ENCODE results near the gene BRWD1. TPM values are rescaled to one million over a fixed set of nuclear protein-coding genes. Genes with fewer than 3 reads are reported as not detected.

Gene BRWD1
- total RNA-seq, 2 experiments from 2014 or later = 53.2 to 61.7 TPM

DNA sequence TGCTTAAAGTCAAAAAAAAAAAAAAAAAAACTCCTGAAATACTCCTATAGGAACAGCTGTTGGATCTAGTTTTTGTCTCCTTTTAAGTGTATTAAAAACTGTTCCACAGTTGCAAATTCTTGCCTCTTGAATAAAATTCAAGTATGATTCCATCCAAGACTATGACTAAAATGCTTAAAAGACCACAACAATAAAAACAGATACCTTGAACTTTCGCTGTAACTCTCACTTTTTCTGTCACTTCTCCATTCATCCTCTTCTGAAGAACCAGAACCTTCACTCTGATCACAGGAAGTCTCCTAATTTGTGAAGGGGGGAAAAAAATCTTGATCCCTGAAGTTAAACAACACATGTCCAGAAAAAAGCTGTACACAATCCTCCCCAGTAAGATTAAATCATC lies 75.2 kb downstream of the BRWD1 start:
- no peaks in the 10 kb centered on the region for H3K4me1 ChIP-seq (ENCODE audit: insufficient read depth, low read length, poor library complexity, severe bottlenecking)
- no peaks in the 10 kb centered on the region for H3K9me3 ChIP-seq (ENCODE audit: low read length)
- H2AFZ ChIP-seq (ENCODE audit: low read length) = no peak overlapping the region
- H3K36me3 ChIP-seq (ENCODE audit: insufficient read depth, low read length) = peaks cover 95% of the 10 kb centered on the region
- no peaks in the 10 kb centered on the region for H4K20me1 ChIP-seq (ENCODE audit: insufficient read depth, low read length)
- no TSS peak for BruUV-seq (replicated peaks)
- DNase-seq (ENCODE audit: low spot score) = no peak
- ChIA-PET CTCF (ENCODE audit: unreplicated experiment) (no interaction called here), POLR2A (interaction anchor here (1.1 to 1.3 kb wide), 2 partner anchors 14 to 20 kb away, joined by 3 to 6 read pairs; no protein-coding TSS in a partner anchor)
- H3K4me3 ChIP-seq (ENCODE audit: low read depth, low read length, poor library complexity, severe bottlenecking) = no peak overlapping the region
- no peak overlapping the region for H3K27ac ChIP-seq (ENCODE audit: low read depth, low read length, poor library complexity, severe bottlenecking)
- H3K4me2 ChIP-seq (ENCODE audit: low read length) = no peak overlapping the region
- intact Hi-C loops (cut with micrococcal nuclease; ENCODE audit: unreplicated experiment) = no loop called here
- TF ChIP-seq, protein P1, sequence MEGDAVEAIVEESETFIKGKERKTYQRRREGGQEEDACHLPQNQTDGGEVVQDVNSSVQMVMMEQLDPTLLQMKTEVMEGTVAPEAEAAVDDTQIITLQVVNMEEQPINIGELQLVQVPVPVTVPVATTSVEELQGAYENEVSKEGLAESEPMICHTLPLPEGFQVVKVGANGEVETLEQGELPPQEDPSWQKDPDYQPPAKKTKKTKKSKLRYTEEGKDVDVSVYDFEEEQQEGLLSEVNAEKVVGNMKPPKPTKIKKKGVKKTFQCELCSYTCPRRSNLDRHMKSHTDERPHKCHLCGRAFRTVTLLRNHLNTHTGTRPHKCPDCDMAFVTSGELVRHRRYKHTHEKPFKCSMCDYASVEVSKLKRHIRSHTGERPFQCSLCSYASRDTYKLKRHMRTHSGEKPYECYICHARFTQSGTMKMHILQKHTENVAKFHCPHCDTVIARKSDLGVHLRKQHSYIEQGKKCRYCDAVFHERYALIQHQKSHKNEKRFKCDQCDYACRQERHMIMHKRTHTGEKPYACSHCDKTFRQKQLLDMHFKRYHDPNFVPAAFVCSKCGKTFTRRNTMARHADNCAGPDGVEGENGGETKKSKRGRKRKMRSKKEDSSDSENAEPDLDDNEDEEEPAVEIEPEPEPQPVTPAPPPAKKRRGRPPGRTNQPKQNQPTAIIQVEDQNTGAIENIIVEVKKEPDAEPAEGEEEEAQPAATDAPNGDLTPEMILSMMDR (conservative IDR thresholded peaks at IDR 0.05; ENCODE audit: low read length) = no peak
- TF ChIP-seq EZH2phosphoT487 (IDR thresholded peaks at IDR 0.05; ENCODE audit: borderline replicate concordance, low read depth, low read length) = no peak
- no peaks in the 10 kb centered on the region for H3K9me2 ChIP-seq (ENCODE audit: insufficient read depth, low read length)
- no peaks in the 10 kb centered on the region for H3K79me2 ChIP-seq (ENCODE audit: insufficient read depth, low read depth, low read length)

DNA sequence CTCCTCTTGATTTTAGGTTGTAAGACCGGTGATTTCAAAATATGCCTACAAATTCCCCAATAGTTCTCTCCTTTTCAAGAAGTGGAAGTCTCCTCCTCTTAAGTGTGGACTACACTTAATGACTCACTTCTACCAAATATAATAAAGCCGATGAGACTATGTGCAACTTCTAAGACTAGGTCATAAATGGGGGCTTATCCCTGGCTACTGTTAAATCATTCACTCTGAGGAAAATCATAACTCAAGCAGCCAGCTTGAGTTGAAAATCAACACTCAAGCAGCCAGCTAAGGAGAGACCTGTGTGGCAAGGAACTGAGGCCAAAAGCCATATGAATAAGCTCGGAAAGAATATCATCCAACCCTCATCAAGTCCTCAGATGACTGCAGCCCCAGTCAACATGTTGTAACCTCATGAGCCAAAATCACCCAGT lies 80.6 kb downstream of the BRWD1 start:
- ChIA-PET POLR2A (interaction anchor here (1.5 to 1.8 kb wide), 2 partner anchors 32 to 161 kb away, joined by 4 to 5 read pairs; no protein-coding TSS in a partner anchor), CTCF (ENCODE audit: unreplicated experiment) (no interaction called here)
- DNase-seq (ENCODE audit: low spot score) = no peak

DNA sequence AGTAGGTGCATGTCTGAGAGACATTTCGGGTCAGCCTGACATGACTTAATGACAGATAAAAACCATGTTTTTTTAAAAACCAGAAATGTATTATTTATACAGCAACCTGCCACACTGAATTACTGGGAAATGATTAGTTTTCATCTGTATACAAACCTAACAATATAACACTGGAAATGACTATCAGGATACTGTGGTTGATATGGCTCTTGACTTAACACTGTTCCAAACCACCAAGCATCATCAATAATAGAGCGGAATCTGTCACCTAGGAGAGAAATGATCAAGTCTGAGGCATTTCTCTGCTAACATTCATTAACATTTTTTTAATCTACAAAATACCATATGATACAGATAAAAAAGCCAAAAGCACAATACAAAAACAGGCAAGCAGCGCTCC lies 88.5 kb downstream of the BRWD1 start:
- POLR2A ChIA-PET = no interaction called here
- intact Hi-C loops (cut with micrococcal nuclease; ENCODE audit: unreplicated experiment) = no loop called here

More for the DNA sequence above, 80.6 kb downstream of the BRWD1 start:
- intact Hi-C loops (cut with micrococcal nuclease; ENCODE audit: unreplicated experiment) = no loop called here
- H3K27ac ChIP-seq (ENCODE audit: low read depth, low read length, poor library complexity, severe bottlenecking) = no peak overlapping the region
- H3K79me2 ChIP-seq (ENCODE audit: insufficient read depth, low read depth, low read length) = no peaks in the 10 kb centered on the region
- H3K9me3 ChIP-seq (ENCODE audit: low read length) = no peaks in the 10 kb centered on the region
- TF ChIP-seq, protein P1 (conservative IDR thresholded peaks at IDR 0.05; ENCODE audit: low read length) = no peak
- no peak for TF ChIP-seq EZH2phosphoT487 (IDR thresholded peaks at IDR 0.05; ENCODE audit: borderline replicate concordance, low read depth, low read length)
- no peak overlapping the region for H3K4me3 ChIP-seq (ENCODE audit: low read depth, low read length, poor library complexity, severe bottlenecking)
- no peaks in the 10 kb centered on the region for H3K9me2 ChIP-seq (ENCODE audit: insufficient read depth, low read length)
- no TSS peak for BruUV-seq (replicated peaks)
- no peaks in the 10 kb centered on the region for H4K20me1 ChIP-seq (ENCODE audit: insufficient read depth, low read length)
- peaks cover 96% of the 10 kb centered on the region for H3K36me3 ChIP-seq (ENCODE audit: insufficient read depth, low read length)
- H3K4me1 ChIP-seq (ENCODE audit: insufficient read depth, low read length, poor library complexity, severe bottlenecking) = no peaks in the 10 kb centered on the region
- no peak overlapping the region for H2AFZ ChIP-seq (ENCODE audit: low read length)
- H3K4me2 ChIP-seq (ENCODE audit: low read length) = no peak overlapping the region

More for the DNA sequence above, 88.5 kb downstream of the BRWD1 start:
- no peak overlapping the region for H3K4me3 ChIP-seq (ENCODE audit: low read depth, low read length, poor library complexity, severe bottlenecking)
- DNase-seq (ENCODE audit: low spot score) = no peak
- CTCF ChIA-PET (ENCODE audit: unreplicated experiment) = no interaction called here
- H3K4me1 ChIP-seq (ENCODE audit: insufficient read depth, low read length, poor library complexity, severe bottlenecking) = no peaks in the 10 kb centered on the region
- TF ChIP-seq, protein P1 (conservative IDR thresholded peaks at IDR 0.05; ENCODE audit: low read length) = no peak
- TF ChIP-seq EZH2phosphoT487 (IDR thresholded peaks at IDR 0.05; ENCODE audit: borderline replicate concordance, low read depth, low read length) = no peak
- H3K9me3 ChIP-seq (ENCODE audit: low read length) = no peaks in the 10 kb centered on the region
- no peak overlapping the region for H2AFZ ChIP-seq (ENCODE audit: low read length)
- H3K4me2 ChIP-seq (ENCODE audit: low read length) = no peak overlapping the region
- no peak overlapping the region for H3K27ac ChIP-seq (ENCODE audit: low read depth, low read length, poor library complexity, severe bottlenecking)
- no peaks in the 10 kb centered on the region for H3K9me2 ChIP-seq (ENCODE audit: insufficient read depth, low read length)
- no peaks in the 10 kb centered on the region for H3K79me2 ChIP-seq (ENCODE audit: insufficient read depth, low read depth, low read length)
- BruUV-seq (replicated peaks) = no TSS peak
- no peaks in the 10 kb centered on the region for H4K20me1 ChIP-seq (ENCODE audit: insufficient read depth, low read length)
- peaks cover 91% of the 10 kb centered on the region for H3K36me3 ChIP-seq (ENCODE audit: insufficient read depth, low read length)
